Fibroblast of skin of back (primary cell): ENCODE measurements around the gene FCN2.

Experiments
- DNase-seq: peaks from one replicate; pipeline ENCODE4 v3.0.0-alpha.2; 2013

The FCN2 gene

DNA sequence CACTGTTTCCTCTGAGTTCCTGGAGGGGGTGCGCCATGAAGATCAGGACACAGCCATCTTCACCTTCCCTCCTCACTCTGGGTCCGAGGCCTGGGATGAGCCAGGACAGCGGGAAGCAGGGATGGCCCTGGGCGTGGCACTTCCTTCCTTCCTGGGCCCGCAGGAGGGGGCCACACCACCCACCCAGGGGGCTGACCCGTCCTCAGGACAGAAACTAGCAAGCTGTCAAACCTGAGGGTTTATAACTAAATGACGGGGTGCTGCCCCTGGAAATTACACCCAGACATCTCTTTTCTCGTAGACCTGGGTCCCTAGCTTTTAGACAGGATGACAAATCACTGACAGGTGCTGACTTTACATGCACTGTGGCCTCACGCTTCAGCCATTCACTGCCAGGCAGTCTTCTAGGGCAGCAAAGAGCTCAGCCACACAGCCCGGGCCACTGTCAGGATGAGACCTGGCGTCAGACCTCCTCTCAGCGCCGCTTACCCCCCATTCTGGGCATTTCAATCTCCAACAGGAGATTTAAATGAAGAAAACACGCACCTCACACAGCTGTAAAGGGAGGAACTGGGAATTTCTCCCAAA, 8.1 kb downstream of the FCN2 start:
- no peak for DNase-seq

DNA sequence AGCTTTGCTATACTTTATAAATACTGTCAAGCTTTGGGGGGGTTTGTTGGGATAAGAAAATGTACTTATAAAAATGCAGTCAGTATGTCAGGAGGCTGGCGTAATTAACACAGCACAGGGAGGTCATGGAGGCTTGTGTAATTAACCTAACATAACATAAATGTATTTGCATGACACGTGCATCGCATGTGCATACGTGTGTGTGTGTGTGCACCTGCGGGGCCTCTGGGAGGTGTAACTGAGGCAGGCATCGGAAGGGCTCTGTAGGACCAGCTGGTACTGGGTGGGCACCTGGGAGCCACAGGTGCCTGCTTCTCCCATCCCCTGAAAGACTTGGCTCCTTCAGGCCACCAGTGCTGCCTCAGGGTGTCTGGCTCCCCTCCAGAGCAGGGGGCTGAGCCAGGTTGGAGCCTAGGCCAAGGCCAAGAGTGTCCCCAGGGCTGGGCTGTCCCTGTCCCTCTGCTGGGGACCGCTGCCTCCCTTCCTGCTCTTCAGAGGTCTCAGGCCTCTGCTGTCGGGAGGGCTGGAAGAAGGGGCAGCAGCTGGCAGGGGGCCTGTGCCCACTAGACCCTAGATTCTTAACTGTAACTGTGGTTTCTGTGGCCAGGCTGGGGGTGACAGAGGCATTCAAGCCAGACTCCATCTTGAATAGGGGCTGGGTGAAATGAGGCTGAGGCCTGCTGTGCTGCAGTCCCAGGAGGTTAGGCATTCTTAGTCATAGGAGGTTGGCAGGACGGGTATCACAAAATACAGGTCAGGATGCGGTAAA, 9.0 kb downstream of the FCN2 start:
- DNase-seq, result no peak

DNA sequence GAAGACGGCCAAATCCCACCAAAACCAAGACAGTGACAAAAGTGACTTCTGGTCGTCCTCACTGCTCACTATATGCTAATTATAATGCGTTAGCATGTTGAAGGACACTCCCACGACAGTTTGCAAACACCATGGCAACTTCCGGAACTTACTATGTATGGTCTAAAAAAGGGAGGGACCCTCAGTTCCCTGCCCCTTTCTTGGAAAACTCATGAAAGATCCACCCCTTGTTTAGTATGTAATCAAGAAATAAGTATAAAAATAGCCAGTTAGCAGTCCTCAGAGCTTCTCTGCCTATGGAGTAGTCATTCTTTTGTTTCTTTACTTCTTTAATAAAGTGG, 9.5 kb downstream of the FCN2 start:
- no peak for DNase-seq

DNA sequence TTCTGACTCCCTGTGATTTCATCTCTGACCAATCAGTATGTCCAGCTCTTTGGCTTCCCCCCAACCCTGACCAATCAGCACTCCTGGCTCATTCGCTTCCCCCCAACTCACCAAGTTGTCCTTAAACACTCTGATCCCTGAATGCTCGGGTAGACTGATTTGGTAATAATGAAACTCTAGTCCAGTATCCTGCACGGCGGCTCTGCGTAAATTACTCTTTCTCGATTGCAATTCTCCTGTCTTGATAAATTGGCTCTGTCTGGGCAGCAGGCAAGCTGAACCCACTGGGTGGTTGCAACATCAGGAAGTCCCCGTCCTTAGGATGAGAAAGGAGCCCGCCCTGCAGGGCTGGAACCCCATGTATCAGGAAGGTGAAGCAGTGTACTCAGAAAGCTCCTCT, 10.4 kb downstream of the FCN2 start:
- no peak for DNase-seq

DNA sequence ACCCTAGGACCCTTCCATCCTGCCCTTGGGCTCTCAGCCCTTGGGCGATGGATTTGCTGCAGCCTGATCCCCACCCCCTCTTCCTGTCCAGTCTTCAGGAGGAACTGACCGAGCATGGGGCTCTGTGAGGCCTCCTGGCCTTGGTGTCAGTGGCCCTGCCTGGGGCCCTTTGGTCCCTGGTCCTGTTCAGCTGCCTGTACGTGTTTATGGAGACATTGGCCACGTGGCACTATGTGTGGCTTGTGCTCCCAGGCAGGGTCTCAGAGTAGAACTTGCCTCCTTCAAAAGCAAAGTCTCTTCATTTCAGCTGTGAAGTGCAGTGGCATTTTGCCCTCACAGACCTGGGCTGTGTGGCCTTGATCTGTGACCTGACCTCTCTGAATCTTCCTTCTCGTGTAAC, 11.1 kb downstream of the FCN2 start:
- no peak for DNase-seq

DNA sequence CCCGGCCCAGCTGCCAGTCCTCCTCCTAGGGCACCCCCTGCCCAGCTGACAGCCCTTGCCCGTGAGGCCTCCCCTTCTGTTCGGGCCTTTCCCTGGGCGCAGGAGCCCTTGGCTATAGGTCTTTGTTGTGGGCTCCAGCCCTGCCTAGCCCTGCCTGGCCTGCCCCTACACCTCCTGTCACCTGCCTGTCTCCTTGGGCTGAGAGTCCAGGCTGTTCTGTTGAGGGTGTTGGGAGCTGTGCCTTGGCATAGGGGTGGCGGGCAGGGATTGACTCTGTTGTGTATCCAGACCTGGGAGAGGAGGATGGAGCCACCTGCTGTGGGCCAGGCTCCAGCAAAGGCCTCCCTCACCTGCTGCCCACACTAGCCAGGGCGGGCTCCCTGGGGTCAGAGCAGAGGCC, 11.6 kb downstream of the FCN2 start:
- DNase-seq, result no peak

DNA sequence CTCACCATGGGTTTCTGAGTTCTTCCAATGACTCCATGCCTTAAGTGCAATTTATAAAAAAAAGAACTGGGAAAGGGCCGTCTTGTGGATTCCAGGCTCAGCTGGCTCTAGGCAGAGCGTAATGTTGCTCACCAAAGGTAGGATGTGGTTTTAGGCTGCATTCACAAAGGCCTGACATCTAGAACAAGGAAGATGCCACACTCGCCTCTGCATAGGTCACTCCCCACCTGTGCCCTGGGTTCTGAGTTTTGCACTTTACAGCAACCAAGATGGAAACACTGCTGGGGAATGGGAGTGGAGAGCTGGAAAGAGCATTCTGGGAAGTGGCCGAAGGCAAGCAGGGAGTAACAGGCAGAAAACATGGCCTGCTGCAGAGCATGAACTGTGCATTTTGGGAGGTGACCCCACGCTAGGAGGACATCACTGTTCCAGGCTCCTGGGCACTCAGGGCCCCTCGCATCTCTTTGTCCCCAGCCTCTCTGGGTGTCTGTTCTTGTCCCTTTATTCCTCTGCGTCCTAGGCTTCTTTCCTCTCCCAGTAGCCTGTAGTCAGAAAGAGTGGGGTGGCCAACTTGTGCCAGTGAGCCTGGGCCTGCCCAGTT, 12.3 kb downstream of the FCN2 start:
- DNase-seq, result no peak

DNA sequence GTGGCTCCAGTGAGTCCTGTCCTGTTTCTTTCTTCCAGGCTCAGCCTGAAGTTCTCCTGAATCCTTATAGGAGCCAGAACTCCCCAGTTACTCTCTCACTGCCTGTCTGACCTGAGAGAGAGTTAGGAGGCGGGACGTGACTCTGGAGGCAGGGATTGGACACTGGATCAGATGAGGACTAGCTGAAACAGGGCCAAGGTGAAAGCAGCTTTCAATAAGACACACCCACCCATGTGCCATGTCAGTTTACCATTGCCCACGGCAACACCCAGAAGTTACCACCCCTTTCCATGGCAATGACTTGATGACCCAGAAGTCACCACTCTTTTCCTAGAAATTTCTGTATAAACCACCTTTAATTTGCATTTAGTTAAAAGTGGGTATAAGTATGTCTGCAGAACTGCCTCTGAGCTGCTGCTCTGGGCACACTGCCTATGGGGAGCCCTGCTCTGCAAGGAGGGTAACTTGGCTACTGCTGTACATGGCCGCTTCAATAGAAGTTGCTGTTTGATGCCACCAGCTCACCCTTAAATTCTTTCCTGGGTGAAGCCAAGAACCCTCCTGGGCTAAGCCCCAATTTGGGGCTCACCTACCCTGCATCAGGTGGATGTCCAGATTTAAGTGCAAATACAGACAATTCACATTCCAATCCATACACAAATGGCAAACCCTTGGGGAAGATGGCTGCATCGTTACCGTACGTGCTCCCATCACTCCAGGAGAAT, 13.7 kb downstream of the FCN2 start:
- no peak for DNase-seq

DNA sequence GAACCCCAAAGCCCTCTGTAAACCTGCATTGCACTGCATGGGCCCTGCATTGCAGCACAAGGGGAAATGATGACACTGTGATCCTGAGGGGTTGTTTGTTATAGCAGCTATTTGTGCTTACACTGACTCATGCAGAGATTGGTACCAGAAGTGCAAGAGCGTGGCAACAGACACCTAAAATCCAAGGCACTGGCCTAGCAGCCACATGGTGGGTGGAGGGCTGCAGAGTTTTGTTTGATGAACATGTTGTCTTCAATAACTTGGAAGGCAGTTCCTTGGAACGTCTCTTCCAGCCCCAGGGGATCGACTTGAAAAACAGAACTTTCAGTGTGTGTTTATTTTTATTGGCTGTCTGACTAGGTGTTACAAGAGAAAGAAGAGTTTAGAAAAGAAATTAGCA, 14.5 kb downstream of the FCN2 start:
- DNase-seq, result peak; percentile 20

DNA sequence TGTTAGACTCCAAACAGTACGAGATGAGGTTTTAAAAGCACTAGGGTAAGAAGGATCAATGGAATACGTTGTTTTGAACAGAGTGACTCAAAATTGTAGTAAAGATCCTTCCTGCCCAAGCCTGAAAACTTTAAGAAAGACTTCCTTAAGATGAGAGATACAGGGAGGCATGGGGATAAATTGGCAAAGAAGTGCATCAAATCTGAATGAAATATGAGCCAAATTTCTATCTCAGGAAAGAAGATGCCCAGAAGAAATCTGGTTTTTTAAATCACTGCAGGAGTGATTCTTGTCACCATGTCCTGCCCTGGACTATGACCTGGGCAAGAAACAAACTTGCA, 14.9 kb downstream of the FCN2 start:
- DNase-seq, result no peak

DNA sequence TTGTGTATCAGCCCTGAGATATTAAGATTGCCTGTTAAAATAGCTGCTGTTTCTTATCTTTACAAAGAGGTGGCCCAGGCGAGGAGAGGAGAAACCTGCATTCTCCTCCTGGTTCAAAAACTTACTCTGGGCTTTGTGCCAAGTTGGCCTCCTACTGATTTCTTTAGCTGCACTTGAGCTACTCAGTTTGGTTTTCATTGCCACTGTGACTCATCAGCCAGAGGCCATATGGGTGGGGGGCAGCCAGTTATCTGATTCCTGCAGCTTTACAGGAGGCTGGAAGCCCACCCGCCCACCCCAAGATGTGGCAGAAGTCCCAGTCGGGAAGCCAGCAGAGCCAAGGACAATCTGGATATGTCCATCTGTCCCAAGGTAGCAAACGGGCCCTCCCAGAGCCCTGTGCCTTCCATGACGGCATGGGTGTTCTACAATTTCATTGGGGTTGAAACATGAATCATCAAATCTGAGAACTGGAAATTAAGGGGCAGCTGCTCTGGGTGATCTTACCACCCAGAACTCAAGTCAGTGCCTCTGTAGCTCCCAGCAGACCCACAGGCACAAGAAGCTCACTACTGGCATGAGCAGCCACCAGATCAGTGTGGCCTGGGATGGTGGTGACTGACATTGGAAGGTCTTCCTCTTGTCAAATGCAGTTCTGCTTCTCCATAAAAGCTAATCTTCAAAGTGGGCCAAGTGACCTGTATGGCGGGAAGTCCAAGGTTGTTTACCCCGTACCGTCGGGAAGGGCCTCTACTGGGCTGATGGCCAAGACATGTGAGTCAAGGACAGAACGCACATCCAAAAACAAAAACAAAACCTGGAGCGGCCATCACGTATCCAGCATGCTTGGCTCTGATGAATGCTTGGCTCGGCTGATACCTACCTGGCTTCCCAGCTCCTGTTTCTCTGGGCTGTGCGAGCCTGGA, 15.6 kb downstream of the FCN2 start:
- peak; percentile 78 for DNase-seq

DNA sequence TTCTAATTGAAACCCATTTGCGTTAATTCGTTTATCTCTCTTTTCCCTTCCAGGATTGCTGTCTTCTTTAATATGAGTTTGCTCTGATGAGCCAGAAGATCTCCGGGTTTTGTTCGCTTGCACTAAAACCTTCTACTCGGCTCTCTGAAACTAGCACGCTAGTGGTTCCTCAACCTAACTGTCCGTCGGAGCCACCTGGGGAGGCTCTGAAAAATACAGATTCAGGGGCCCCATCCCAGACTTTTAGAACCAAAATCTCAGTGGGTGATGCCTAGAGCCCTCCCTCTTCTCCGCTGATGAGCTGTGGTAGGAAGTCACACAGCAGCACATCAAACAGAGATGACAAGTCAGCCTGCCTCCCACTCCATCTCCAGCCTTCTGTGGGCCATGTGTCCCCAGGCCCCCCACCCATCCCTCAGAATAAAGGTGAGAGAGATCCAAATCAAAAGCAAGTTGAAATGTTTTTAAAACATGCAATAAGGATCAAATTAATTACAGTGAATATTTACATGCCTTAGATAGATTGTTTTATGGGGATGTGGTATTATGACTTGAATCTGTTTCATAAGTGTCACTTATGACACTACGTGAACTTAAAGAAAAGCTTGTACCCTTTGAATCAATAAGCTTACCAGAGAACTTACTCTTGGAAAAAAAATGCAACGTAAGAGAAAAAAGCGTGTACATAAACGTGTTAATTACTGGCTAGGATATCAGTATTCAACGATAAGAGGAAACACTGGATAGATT, 16.4 kb downstream of the FCN2 start:
- DNase-seq, result no peak

DNA sequence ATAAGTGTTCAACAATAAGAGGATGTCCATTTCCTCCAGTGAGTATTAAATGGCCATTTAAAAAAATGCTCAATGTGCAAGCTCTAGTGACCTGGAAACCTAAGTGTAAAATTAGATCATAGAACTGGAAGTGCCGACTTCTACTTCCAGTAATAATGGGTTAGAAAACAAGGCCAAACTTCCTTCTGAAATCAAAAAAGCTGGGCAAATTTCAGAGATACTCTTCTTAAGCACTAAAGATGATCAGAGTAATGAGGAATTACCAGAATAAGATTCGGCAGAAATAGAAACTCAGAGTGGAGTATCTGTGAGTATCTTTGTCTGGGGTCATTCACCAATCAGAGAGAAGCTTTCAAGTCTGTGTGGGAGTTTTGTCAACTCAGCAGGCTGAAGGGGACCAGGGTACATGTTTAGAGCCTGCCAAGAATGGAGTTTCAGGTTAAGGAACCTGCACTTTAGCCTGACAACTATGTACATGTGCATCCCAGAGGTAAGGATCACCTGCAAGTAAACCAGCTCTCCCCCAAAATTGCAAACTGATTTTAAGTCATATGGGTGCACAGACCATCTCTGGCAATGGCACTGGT, 17.1 kb downstream of the FCN2 start:
- DNase-seq, result no peak

DNA sequence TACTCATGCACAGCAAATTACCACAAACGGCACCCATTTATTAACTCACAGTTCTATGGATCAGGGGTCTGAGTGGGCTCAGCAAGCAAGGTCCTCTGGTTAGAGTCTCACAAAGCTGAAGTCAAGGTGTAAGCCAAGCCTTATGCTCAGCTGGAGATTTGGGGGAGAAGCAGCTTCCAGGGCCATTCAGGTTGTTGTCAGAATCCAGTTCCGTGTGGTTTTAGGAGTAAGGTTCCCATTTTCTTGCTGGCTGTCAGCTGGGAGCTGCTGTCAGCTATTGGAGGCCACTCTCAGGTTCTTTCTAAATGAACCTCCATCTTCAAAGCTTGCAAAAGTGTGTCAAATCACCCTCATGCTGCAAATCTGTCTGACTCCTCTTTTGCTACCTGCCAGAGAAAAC, 17.7 kb downstream of the FCN2 start:
- no peak for DNase-seq

DNA sequence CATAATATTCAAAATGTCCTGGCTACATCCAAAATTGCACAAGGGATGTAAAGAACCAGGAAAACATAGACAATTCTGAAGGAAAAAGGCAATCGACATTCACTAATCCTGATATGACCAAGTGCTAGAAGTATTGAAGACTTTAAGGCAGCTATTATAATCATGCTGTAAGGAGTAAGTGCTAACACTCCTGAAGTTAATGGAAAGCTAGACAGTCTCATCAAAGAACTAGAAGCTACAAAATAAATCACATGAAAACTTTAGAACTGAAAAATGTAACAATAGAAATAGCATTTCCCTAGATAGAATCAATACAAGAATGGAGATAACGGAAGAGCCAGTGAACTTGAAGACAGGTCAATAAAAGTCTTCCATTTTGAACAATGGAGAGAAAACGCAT, 18.6 kb downstream of the FCN2 start:
- DNase-seq, result no peak

DNA sequence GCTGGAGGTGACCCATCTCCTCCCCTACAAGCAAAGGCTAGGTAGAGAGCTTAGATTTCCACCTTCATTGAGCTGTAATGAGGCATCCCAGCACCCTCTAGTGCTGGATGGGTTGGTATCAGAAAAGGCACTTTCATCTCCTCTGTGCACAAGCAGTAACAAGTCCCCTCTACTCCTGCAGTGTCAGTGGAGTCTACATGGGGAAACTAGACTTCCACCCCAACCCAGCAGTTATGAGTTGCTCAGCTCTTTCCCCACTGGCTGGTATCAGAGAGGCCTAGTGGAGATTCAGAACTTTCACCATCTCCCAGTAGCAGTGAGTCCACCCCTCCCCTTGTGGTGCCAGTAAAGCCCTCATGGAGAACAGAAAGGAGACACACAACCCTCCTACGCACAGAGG, 19.2 kb downstream of the FCN2 start:
- DNase-seq, result no peak

DNA sequence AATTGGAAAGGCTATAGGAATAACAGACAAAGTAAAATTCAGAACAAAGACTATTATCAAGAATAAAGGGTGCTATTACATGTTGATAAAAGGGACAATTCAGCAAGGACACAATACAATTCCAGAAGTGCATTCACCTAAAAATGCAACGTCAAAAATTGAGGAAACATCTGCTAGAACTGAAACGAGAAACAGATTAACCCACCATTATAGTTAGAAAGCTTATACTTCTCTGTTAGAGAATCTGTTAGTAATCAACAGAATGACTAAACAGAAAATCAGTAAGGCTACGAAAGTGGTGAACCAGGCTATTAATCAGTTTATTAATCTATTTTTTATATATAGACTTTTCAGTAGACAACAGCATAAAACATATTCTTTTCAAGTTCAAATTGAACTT, 22.3 kb downstream of the FCN2 start:
- DNase-seq, result no peak

DNA sequence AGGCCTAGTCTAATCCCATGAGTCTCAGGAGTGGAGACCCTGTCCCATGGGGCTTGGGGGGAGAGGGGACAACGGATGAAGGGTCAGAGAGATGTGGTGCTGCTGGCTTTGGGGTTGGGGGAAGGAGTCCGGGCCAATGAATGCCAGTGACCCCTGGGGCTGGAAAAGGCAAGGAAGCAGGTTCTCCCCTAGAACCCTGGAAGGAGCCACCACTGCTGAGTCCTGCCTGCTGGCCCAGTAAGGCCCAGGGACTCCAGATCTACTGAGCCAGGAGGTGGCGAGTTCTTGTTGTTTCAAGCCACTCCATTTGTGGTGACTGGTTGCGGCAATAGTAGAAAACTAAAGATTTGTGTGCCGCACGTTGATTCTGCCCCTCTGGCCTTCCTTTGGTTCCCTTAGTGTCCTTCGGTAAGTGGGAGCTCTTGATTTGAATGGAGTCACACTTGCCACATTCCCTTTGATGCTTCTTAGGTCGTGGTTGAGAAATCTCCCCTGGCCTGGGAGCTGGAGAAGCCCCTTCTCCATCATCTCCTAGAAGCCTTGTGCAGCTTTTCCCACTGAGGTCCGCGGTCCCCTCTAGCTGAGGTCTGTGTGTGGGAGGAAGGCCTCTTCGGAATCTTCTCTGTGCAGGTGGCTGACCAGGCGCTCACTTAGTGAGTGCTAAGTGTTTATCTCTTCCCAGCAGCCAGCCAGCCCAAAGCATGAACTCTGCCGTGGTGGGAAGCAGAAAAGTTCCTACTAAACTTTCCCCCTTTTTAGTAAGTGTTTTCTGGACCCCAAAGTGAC, 28.1 kb downstream of the FCN2 start:
- no peak for DNase-seq

DNA sequence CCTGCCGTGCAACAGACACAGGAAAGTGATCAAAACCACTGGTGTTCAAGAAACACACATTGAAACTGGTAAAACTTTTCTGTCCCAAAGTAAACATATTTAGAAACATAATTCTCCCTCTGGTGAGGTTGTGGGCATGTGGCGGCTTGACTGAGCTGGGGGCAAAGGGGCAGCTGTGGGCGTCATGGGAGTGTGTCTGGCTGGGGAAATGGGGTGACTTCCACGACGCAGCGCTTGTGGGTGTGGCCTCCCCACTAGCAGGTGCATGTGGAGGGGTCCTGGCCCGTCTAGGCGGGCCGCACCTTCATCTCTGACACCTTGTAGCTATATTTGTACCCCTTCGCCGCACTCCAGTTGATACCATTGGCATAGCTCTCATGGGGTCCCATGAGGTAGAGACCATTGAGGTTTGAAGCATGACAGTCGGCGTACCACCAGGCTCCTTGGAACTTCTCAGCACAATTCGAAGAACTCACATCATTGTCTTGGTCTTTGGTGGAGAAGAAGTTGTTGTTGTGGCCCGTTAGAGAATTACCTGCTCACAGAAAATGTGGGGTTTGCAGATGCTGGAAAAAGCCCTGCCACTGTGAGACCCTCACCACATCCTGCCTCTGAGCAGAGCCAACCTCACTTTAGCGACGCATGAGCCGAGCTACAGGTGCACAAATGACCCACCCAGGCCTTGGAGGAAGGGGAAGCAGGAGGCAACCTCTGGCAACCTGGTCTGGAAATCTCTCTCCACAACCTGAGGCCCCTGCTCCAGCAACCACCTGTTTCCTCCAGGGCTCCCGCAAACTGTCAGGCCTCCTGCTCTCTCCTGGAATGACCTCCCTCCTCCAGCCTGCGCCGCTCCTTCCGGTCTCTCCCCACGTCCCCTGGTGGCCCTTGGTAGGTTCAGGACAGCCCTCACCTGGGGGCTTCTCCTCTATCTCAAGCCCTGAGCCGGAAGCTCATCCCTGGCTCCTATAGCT, 29.2 kb downstream of the FCN2 start:
- no peak for DNase-seq
